HG03575 (cell line): Measurements from ENCODE around the gene PRH2.

Source experiments
- ATAC-seq: cut with Tn5 transposase; IDR thresholded peaks from one replicate; pipeline ENCODE4 v1.9.1; 2021; ENCODE audit not compliant: unreplicated experiment, insufficient number of reproducible peaks, low FRiP score; ENCODE audit errors: extremely low read depth

Gene PRH2

GRCh38 chr12:10928746-10929286 lies at the start of gene PRH2:
TSS of gene PRH2 (plus strand) at chr12:10929236. CDS start at chr12:10929274, 38 bp downstream.
- no peak for ATAC-seq

- no peak for ATAC-seq
Observed at GRCh38 chr12:10884086-10884725, 44.8 kb upstream of the PRH2 start, which contains the start of gene PRH1. TSS of gene PRH1 (minus strand) at chr12:10884255. CDS start at chr12:10884217, 38 bp downstream.

- no peak for ATAC-seq
Observed at GRCh38 chr12:10889226-10889625, 39.8 kb upstream of the PRH2 start.

- no peak for ATAC-seq
Observed at GRCh38 chr12:10891937-10892336, 37.1 kb upstream of the PRH2 start.

GRCh38 chr12:10896854-10897253 lies 32.2 kb upstream of the PRH2 start:
- no peak for ATAC-seq

- no peak for ATAC-seq
Observed at GRCh38 chr12:10900530-10900929, 28.5 kb upstream of the PRH2 start.

- no peak for ATAC-seq
Observed at GRCh38 chr12:10900972-10901371, 28.1 kb upstream of the PRH2 start.

GRCh38 chr12:10901427-10901826 lies 27.6 kb upstream of the PRH2 start:
- no peak for ATAC-seq

- no peak for ATAC-seq
Observed at GRCh38 chr12:10904686-10905085, 24.4 kb upstream of the PRH2 start.

GRCh38 chr12:10909462-10909861 lies 19.6 kb upstream of the PRH2 start, which contains the start of gene TAS2R13:
TSS of gene TAS2R13 (minus strand) at chr12:10909562. CDS start at chr12:10909298, 264 bp downstream.
- ATAC-seq = no peak

- no peak for ATAC-seq
Observed at GRCh38 chr12:10910380-10910779, 18.7 kb upstream of the PRH2 start.

GRCh38 chr12:10919809-10920208 lies 9.2 kb upstream of the PRH2 start:
- no peak for ATAC-seq

GRCh38 chr12:10926269-10926668 lies 2.8 kb upstream of the PRH2 start:
- no peak for ATAC-seq

- no peak for ATAC-seq
Observed at GRCh38 chr12:10936506-10936905, 7.5 kb downstream of the PRH2 start.

GRCh38 chr12:10939163-10939562 lies 10.1 kb downstream of the PRH2 start, which contains the start of gene TAS2R14:
TSS of gene TAS2R14 (minus strand) at chr12:10939263. CDS start at chr12:10939207, 56 bp downstream.
- ATAC-seq = no peak

GRCh38 chr12:10940389-10940788 lies 11.4 kb downstream of the PRH2 start:
- ATAC-seq = no peak

GRCh38 chr12:10941369-10941768 lies 12.3 kb downstream of the PRH2 start:
- ATAC-seq = no peak

- no peak for ATAC-seq
Observed at GRCh38 chr12:10941916-10942607, 13.0 kb downstream of the PRH2 start.

- ATAC-seq = no peak
Observed at GRCh38 chr12:10943167-10943566, 14.1 kb downstream of the PRH2 start.

- ATAC-seq = no peak
Observed at GRCh38 chr12:10952645-10953044, 23.6 kb downstream of the PRH2 start.
